Epithelial cell of esophagus (primary cell): Measurements from ENCODE around the gene CPZ.
"Not testable (repeated sequence)": the region's sequence is repeated elsewhere in the genome, so short reads cannot be mapped to it uniquely, and the experiment has no call there.

Source experiments
- DNase-seq: peaks from one replicate; pipeline ENCODE4 v3.0.0; 2010; ENCODE audit warnings: low read depth
- H3K4me3 ChIP-seq: 2 replicates; pipeline ENCODE4 v1.5.1; 2011; ENCODE audit warnings: mild to moderate bottlenecking, low read length, control low read depth
- TF ChIP-seq, protein P1 (sequence below): IDR thresholded peaks from 2 replicates; pipeline ENCODE4 v1.5.1; 2011; ENCODE audit warnings: low read depth, mild to moderate bottlenecking, low read length, control low read depth, inconsistent platforms; ENCODE audit not compliant: insufficient read depth; ENCODE audit errors: missing control alignments

CPZ gene

DNA sequence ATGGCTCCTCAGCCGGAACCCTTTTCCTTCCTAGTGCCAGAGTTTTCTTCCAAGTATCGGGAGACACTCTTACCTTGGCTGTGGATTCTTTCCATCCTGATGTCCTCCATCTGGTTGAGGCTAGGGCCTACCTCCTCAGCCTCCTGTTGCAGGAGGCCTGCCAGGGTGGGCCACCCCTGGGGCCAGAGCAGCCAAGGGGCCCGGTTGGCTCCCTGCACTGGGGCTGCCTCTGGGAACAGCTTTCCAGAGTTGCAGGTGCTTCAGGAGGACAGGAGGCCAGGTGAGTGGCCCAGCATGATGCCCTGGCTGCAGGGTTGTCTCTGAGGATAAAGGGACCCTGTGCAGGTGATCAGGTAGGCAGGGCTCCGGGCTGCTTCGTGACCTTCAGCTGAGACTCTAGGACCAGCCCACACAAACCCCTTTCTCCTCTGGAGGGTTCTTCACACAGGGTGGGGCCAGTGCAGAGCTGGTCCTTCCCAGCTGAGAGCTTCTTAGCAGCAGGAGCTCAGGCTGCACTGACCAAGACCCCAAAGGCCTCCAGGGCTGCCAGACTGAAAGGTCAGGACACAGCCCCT lies 17.7 kb upstream of the CPZ start:
- H3K4me3 ChIP-seq = no peak overlapping the region
- TF ChIP-seq, protein P1, sequence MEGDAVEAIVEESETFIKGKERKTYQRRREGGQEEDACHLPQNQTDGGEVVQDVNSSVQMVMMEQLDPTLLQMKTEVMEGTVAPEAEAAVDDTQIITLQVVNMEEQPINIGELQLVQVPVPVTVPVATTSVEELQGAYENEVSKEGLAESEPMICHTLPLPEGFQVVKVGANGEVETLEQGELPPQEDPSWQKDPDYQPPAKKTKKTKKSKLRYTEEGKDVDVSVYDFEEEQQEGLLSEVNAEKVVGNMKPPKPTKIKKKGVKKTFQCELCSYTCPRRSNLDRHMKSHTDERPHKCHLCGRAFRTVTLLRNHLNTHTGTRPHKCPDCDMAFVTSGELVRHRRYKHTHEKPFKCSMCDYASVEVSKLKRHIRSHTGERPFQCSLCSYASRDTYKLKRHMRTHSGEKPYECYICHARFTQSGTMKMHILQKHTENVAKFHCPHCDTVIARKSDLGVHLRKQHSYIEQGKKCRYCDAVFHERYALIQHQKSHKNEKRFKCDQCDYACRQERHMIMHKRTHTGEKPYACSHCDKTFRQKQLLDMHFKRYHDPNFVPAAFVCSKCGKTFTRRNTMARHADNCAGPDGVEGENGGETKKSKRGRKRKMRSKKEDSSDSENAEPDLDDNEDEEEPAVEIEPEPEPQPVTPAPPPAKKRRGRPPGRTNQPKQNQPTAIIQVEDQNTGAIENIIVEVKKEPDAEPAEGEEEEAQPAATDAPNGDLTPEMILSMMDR = no peak
- no peak for DNase-seq

GRCh38 chr4:8575457-8575856 lies 17.1 kb upstream of the CPZ start:
- TF ChIP-seq, protein P1 = no peak
- H3K4me3 ChIP-seq = no peak overlapping the region
- DNase-seq = no peak

DNA sequence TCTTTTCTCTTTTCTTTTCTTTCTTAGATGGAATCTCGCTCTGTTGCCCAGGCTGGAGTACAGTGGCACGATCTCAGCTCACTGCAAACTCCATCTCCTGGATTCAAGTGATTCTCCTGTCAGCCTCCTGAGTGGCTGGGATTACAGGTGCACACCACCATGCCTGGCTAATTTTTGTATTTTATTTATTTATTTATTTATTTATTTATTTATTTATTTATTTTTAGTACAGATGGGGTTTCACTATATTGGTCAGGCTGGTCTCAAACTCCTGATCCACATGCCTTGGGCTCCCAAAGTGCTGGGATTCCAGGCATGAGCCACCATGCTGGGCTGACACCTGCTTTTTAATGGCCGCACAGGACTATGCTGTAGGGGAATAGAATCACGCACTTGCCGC lies 16.0 kb upstream of the CPZ start:
- H3K4me3 ChIP-seq, DNase-seq: not testable (repeated sequence)

GRCh38 chr4:8577046-8577445 lies 15.5 kb upstream of the CPZ start:
- DNase-seq = no peak
- H3K4me3 ChIP-seq = no peak overlapping the region
- TF ChIP-seq, protein P1 = no peak

DNA sequence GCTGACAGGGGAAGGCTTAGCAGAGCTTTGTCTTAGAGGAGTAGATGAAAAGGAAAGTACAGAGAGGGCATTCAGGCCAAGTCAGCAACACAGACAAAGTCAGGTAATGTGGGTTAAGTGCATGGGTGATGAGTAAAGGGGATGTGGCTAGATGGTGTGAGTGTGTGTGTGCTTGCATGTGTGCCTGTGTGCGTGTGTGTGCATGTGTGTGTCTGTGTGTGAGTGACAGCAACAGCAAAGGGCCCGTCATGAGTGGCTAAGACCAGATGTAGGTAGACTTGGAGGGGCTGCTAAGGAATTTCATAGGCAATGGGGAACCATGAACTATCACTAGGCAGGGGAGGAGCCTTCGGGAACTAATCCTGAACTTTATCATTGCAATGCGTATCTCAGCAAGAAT lies 14.6 kb upstream of the CPZ start:
- H3K4me3 ChIP-seq = no peak overlapping the region
- TF ChIP-seq, protein P1 = no peak
- DNase-seq = no peak

GRCh38 chr4:8578717-8579116 lies 13.8 kb upstream of the CPZ start:
- TF ChIP-seq, protein P1 = no peak
- no peak for DNase-seq
- no peak overlapping the region for H3K4me3 ChIP-seq

DNA sequence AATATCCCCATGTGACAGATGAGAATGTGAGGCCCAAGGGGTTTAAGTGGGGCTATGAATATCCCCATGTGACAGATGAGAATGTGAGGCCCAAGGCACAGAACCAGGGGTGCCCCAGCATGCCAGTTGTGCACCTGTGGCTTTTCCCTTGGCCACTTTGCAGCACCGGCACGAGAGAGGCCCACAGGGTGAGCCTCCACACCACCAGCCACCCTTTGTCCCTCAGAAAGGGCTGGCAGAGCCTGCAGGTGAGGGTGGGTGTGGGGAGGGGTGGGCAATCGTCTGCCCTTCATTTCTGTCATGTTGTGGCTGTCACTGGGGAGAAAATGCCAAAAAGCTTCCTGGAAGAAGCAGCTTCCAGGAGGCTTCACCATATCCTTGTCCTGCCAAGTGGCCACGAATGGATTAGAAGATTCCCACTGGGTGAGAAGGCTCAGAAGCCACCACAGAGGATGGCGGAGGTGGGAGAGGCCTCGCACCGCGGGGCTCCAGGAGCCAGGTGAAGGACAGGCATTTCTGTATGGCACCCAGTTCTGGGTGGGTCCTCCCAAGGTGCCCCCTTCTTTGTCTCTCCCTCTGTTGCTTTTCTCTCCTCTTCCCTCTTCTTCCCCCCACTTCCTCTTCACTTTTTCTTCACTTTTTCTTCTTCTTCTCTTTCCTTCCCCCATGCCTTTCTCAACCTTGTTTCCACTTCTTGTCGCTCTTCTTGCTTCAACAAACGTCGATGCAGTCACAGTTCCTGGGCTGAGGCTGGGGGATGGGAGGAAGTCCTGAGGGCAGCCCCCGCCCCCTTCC lies 12.8 kb upstream of the CPZ start:
- TF ChIP-seq, protein P1 = no peak
- no peak overlapping the region for H3K4me3 ChIP-seq
- no peak for DNase-seq
